RWPE2 (cell line): ENCODE results near the gene ANKRD27.

ENCODE experiments used
- ATAC-seq: fragments of 200-7000 bp; cut with Tn5 transposase; 3 replicates; pipeline ENCODE4 v1.9.1; 2021; ENCODE audit warnings: low read depth
- DNase-seq: peaks from one replicate; pipeline ENCODE4 v3.0.0-alpha.2; 2020; ENCODE audit warnings: low spot score
- H3K27ac ChIP-seq: fragments of 450-650 bp; 2 replicates; pipeline ENCODE4 v1.5.1; 2017; ENCODE audit warnings: mild to moderate bottlenecking; ENCODE audit not compliant: poor library complexity, severe bottlenecking
- H3K27me3 ChIP-seq: fragments of 250-450 bp; sonication (Bioruptor Pico); 2 replicates; pipeline ENCODE4 v1.5.1; 2021; ENCODE audit warnings: mild to moderate bottlenecking, moderate library complexity; ENCODE audit not compliant: insufficient read depth, poor library complexity, severe bottlenecking
- H3K36me3 ChIP-seq: fragments of 250-450 bp; sonication (Bioruptor Pico); 2 replicates; pipeline ENCODE4 v1.5.1; 2020; ENCODE audit warnings: low read depth, mild to moderate bottlenecking, moderate library complexity
- H3K4me1 ChIP-seq: fragments of 250-450 bp; sonication (Bioruptor Pico); 2 replicates; pipeline ENCODE4 v1.5.1; 2021; ENCODE audit warnings: mild to moderate bottlenecking, moderate library complexity; ENCODE audit not compliant: insufficient read depth, poor library complexity, severe bottlenecking
- H3K4me3 ChIP-seq: fragments of 250-450 bp; sonication (Bioruptor Pico); 2 replicates; pipeline ENCODE4 v1.5.1; 2021; ENCODE audit warnings: mild to moderate bottlenecking, moderate library complexity; ENCODE audit not compliant: severe bottlenecking
- H3K9me3 ChIP-seq: fragments of 250-450 bp; sonication (Bioruptor Pico); 2 replicates; pipeline ENCODE4 v1.5.1; 2021; ENCODE audit warnings: mild to moderate bottlenecking, moderate library complexity; ENCODE audit not compliant: severe bottlenecking
- TF ChIP-seq, protein P1 (sequence below): fragments of 450-650 bp; IDR thresholded peaks from one replicate; pipeline ENCODE4 v1.5.1; 2017; ENCODE audit warnings: mild to moderate bottlenecking, moderate library complexity; ENCODE audit not compliant: poor library complexity, severe bottlenecking

ANKRD27 gene

DNA sequence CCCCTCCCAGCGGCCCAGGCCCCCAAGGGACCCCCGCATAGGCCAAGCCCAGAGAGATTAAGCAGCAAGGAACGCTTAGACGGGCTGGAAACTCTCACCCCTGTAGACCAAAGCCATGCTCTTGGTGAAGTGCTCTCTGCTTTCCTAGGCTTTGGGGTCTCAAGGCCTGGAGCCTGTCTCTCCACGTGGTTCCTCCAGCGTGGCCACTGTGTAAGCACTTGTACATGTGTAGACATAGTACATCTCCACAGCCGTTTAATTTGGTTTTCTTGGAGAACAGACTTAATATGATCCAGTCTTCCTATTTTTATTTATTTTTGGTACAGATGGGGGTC is 17.7 kb upstream of the ANKRD27 start:
- ATAC-seq (no peak), DNase-seq (no peak)
- TF ChIP-seq, protein P1, sequence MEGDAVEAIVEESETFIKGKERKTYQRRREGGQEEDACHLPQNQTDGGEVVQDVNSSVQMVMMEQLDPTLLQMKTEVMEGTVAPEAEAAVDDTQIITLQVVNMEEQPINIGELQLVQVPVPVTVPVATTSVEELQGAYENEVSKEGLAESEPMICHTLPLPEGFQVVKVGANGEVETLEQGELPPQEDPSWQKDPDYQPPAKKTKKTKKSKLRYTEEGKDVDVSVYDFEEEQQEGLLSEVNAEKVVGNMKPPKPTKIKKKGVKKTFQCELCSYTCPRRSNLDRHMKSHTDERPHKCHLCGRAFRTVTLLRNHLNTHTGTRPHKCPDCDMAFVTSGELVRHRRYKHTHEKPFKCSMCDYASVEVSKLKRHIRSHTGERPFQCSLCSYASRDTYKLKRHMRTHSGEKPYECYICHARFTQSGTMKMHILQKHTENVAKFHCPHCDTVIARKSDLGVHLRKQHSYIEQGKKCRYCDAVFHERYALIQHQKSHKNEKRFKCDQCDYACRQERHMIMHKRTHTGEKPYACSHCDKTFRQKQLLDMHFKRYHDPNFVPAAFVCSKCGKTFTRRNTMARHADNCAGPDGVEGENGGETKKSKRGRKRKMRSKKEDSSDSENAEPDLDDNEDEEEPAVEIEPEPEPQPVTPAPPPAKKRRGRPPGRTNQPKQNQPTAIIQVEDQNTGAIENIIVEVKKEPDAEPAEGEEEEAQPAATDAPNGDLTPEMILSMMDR = no peak
- Histone ChIP-seq H3K9me3 (no peaks in the 10 kb centered on the region), H3K36me3 (peaks cover 37% of the 10 kb centered on the region), H3K4me3 (peak overlapping the region; percentile 79), H3K4me1 (peaks cover 15% of the 10 kb centered on the region), H3K27me3 (no peaks in the 10 kb centered on the region), H3K27ac (peak overlapping the region; percentile 52)

DNA sequence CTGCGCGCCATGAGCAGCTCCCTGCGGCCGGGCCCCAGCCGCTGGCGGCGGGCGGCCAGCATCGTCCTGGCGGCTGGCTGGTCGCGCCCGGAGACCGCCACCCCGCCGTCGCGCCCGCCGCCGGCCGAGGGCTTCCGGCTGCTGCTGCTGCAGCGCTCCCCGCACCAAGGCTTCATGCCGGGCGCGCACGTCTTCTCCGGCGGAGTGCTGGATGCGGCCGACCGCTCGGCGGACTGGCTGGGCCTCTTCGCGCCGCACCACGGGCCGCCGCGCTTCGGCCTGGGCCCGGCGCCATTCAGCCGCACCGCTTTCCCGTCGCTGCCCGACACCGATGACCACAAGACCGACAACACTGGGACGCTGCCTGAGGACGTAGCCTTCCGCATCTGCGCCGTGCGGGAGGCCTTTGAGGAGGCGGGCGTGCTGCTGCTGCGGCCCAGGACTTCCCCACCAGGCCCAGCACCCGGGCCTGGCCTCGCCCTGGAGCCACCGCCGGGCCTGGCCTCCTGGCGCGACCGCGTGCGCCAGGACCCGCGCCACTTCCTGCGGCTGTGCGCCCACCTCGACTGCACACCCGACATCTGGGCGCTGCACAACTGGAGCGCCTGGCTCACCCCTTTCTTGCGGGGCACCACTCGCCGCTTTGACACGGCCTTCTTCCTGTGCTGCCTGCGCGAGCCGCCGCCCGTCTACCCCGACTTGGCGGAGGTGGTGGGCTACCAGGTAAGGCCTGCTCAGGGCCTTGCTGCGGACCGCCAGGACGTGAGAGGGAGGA is 17.2 kb upstream of the ANKRD27 start:
- H3K4me1 ChIP-seq = peaks cover 15% of the 10 kb centered on the region
- H3K9me3 ChIP-seq = no peaks in the 10 kb centered on the region
- TF ChIP-seq, protein P1 = no peak
- H3K27ac ChIP-seq = peak overlapping the region; percentile 52
- no peak for DNase-seq
- peaks cover 37% of the 10 kb centered on the region for H3K36me3 ChIP-seq
- H3K4me3 ChIP-seq = peak overlapping the region; percentile 79
- peak; percentile 64 for ATAC-seq
- no peaks in the 10 kb centered on the region for H3K27me3 ChIP-seq

DNA sequence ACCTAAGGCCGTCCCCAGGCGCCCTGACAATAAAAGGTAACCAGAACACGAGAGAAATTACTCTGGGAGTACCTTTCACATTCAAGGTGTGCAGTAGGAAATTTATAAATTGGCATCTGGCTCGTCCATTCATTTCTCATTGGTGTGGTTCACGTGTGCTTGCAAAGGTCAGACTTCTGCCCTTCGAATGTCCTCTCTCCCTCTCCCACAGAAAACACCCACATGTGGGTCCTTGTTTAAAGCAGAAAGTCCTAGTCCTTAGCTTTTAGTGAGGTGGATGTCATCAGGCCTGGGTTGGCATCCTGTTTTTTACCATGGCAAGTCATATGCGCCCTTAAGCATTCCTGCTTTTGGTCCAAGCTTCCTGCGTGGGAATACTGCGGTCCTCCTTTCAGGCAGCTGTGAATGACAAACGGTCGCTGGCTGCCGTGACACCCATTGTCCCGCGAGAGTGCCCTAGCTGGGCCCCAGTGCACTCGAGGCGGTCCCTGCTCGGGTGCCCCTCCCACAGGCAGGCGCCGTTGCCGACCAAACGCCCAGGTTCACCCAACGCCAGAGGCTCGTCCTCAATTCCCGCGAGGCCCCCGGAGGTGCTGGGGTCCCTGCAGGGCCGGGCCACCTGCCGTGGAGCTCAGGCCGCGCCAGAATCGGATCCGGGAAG is 16.4 kb upstream of the ANKRD27 start, which contains the start of gene NUDT19:
Gene NUDT19 (plus strand): TSS at position 531 of the 661 bp plus-strand sequence. CDS start 140 bp downstream, outside the sequence.
- DNase-seq = peak; percentile 88
- Histone ChIP-seq H3K36me3 (peaks cover 30% of the 10 kb centered on the region), H3K4me3 (peak within 1 kb of the TSS; percentile 79), H3K9me3 (no peaks in the 10 kb centered on the region), H3K27ac (peak within 1 kb of the TSS; percentile 52), H3K4me1 (peaks cover 15% of the 10 kb centered on the region), H3K27me3 (no peaks in the 10 kb centered on the region)
- ATAC-seq = peak; percentile 89
- TF ChIP-seq, protein P1 = no peak

DNA sequence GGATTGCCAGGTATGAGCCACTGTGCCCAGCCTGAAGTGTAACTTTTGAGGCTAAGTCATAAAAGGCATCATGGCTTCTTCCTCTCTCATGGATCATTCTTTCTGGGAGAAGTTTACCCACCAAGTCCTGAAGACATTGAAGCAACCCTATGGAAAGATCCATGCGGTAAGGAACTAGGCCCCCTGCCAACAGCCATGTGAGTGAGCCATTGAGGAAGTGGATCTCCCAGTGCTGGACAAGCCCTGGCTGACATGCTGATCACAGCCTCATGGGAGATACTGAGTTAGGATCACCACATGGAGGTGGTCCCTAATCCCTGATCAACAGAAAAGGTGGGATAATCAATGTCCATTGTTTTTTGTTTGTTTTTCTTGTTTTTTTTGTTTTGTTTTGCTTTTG is 13.3 kb upstream of the ANKRD27 start:
- Histone ChIP-seq H3K27ac (no peak overlapping the region), H3K36me3 (peaks cover 6% of the 10 kb centered on the region), H3K4me3 (no peak overlapping the region), H3K27me3 (no peaks in the 10 kb centered on the region), H3K9me3 (no peaks in the 10 kb centered on the region), H3K4me1 (peaks cover 9% of the 10 kb centered on the region)
- ATAC-seq (no peak), DNase-seq (no peak)
- TF ChIP-seq, protein P1 = no peak
